Tibial nerve (tissue), 4 donors: ENCODE measurements around the gene GLIS2. TPM values are rescaled to one million over a fixed set of nuclear protein-coding genes. Genes with fewer than 3 reads are reported as not detected.

Experiments
- DNase-seq, 2 donors: peaks; one replicate each; pipeline ENCODE4 v3.0.0-alpha.2; 2019; ENCODE audit warnings: low spot score in 2 of 2
- H3K27ac ChIP-seq, 4 donors: fragments of 200-600 bp; sonication (generic) in 3 of 4; one replicate each; pipeline ENCODE4 v1.5.1; 2017 to 2019; ENCODE audit warnings: mild to moderate bottlenecking in 1 of 4
- H3K27me3 ChIP-seq, 2 donors: fragments of 200-600 bp; sonication (generic) in 1 of 2; one replicate each; pipeline versions ENCODE4 v1.5.1 to v1.6.0; 2017 to 2019
- H3K36me3 ChIP-seq, 3 donors: fragments of 200-600 bp; sonication (generic); one replicate each; pipeline ENCODE4 v1.5.1; 2018 to 2019
- H3K4me1 ChIP-seq, 4 donors: fragments of 200-600 bp; sonication (generic) in 3 of 4; one replicate each; pipeline ENCODE4 v1.5.1; 2017 to 2019
- H3K4me3 ChIP-seq, 4 donors: fragments of 200-600 bp; sonication (generic) in 3 of 4; one replicate each; pipeline ENCODE4 v1.5.1; 2017 to 2019; ENCODE audit warnings: mild to moderate bottlenecking in 1 of 4, moderate library complexity in 1 of 4
- H3K9me3 ChIP-seq, 4 donors: fragments of 200-600 bp; sonication (generic) in 3 of 4; one replicate each; pipeline ENCODE4 v1.5.1; 2017 to 2019
- EP300 ChIP-seq, 2 donors: sonication (generic); formaldehyde crosslinking; IDR thresholded peaks; one replicate each; pipeline ENCODE4 v1.6.1; 2017; ENCODE audit warnings: antibody characterized with exemption in 2 of 2, mild to moderate bottlenecking in 1 of 2
- POLR2A ChIP-seq, 2 donors: fragments of 450-650 bp; IDR thresholded peaks; one replicate each; pipeline ENCODE4 v1.6.1; 2017; ENCODE audit warnings: antibody characterized with exemption in 2 of 2, mild to moderate bottlenecking in 2 of 2, moderate library complexity in 2 of 2
- WGBS, 2 donors: methylation state at CpG; one replicate each; pipeline ENCODE4 v1.1.5; 2018; 5-methylcytosine and 5-hydroxymethylcytosine counted together
- total RNA-seq, 4 donors: library from RNA; depleted of rRNA; stranded (reverse); fragments of >200 nt; gene quantifications; one replicate each; pipeline ENCODE4 v1.1.0, GENCODE V29; 2016
- TF ChIP-seq, protein P1 (sequence below), 5 experiments: fragments of 200-600 bp in 3 of 5; fragments of 450-650 bp in 2 of 5; sonication (generic) in 3 of 5; IDR thresholded peaks; one replicate each; pipeline ENCODE4 v1.5.1; 2016 to 2019; ENCODE audit warnings: antibody characterized with exemption in 5 of 5, mild to moderate bottlenecking in 3 of 5, moderate library complexity in 2 of 5

Gene GLIS2
- 10 to 100 TPM in 3 of 4 donors, 1 to 10 TPM in 1; 9.0 to 11.1 (median 10.8) TPM for total RNA-seq

DNA sequence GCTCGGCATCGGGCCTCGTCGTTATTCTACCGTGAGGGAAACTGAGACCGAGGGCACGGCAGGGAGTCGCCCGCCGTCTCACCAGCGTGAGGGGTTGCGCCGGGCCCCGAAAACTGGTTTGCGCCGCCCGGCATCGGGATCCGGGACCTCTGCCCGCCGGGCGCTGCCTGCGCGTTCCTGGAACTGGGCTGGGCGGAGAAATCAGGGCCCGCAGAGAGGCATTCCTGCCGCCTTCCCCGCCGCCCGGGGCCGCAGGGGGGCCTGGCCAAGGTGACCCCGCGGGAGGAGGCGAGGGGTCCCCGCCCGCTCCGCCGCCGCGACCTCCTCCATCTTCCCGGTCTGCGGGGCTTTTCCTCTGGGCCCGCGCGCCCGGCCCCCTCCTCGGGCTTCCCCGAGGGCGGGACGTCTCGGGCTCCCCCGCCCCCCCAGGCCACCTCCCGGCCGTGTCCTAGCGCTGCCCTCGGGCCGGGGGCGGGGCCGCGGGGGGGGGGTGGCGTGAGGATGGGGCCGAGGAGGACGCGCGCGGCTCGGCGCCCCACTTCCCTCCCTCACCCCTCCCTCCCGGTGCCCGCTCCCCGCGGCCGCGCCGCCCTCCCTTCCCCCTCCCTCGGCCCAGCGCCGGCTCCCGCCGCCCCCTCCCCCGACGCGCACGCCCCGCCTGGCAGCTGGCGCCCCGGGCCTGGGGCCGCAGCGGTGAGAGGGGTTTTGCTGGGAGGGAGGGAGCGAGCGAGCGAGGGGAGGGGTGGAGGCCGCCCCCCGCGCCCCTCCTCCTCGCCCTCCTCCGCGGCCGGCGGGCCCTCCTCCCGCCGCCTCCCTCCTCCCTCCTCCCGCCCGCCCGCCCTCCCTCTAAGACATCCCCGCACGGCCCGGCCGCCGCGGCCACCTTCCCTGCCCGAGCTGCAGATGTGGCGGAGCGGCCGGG lies at the start of gene GLIS2:
GLIS2 (plus strand) TSS at position 882 of the 922 bp plus-strand sequence. CDS start 16,214 bp downstream, outside the sequence.
- WGBS, 2 donors, result 1 to 7% methylated on average over 6 to 64 of the region's 115 CpGs
- DNase-seq, result peak in 1 of 2 donors; percentile 66
- H3K4me3 ChIP-seq, result peak within 1 kb of the TSS; percentile 48 to 76 (median 59)
- H3K27me3 ChIP-seq, result no peaks in the 10 kb centered on the region
- peak within 1 kb of the TSS; percentile 85 to 96 (median 92) for H3K27ac ChIP-seq
- H3K36me3 ChIP-seq, result no peaks in the 10 kb centered on the region
- TF ChIP-seq, protein P1, sequence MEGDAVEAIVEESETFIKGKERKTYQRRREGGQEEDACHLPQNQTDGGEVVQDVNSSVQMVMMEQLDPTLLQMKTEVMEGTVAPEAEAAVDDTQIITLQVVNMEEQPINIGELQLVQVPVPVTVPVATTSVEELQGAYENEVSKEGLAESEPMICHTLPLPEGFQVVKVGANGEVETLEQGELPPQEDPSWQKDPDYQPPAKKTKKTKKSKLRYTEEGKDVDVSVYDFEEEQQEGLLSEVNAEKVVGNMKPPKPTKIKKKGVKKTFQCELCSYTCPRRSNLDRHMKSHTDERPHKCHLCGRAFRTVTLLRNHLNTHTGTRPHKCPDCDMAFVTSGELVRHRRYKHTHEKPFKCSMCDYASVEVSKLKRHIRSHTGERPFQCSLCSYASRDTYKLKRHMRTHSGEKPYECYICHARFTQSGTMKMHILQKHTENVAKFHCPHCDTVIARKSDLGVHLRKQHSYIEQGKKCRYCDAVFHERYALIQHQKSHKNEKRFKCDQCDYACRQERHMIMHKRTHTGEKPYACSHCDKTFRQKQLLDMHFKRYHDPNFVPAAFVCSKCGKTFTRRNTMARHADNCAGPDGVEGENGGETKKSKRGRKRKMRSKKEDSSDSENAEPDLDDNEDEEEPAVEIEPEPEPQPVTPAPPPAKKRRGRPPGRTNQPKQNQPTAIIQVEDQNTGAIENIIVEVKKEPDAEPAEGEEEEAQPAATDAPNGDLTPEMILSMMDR (IDR thresholded peaks at IDR 0.05), result peak in 1 of 5 experiments; percentile 14
- peak in 1 of 2 donors; percentile 44 for TF ChIP-seq POLR2A (IDR thresholded peaks at IDR 0.05)
- peak in 1 of 2 donors; percentile 54 for TF ChIP-seq EP300 (IDR thresholded peaks at IDR 0.05)
- H3K4me1 ChIP-seq, result peaks cover 3 to 57% (median 35%) of the 10 kb centered on the region in 4 donors
- H3K9me3 ChIP-seq, result no peaks in the 10 kb centered on the region

DNA sequence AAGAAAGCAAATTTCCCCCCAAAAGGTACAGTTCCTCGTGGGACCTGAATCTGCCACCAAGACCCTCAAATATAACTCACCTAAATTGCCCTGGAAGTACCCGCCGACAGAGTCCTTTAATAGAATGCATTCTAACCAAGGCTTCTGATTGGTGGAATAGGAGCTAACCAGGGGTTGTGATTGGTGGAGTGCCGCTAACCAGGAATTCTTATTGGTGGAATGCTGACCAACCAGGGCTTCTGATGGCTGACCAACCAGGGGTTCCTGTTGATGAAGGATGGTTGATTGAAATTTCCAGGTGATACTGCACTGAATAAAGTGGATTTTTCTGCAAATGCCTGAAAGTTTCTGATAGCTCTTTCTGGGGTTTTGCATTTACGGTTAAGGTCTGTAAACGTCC lies 49.5 kb upstream of the GLIS2 start:
- TF ChIP-seq EP300 (IDR thresholded peaks at IDR 0.05) (no peak), POLR2A (IDR thresholded peaks at IDR 0.05) (no peak)
- TF ChIP-seq, protein P1 (IDR thresholded peaks at IDR 0.05), result no peak

GRCh38 chr16:4270091-4270490 lies 45.8 kb upstream of the GLIS2 start:
- H3K27ac ChIP-seq, result no peak overlapping the region
- H3K27me3 ChIP-seq, result no peaks in the 10 kb centered on the region
- WGBS, 2 donors, result 81 to 88% methylated on average over 5 of the region's 5 CpGs
- no peak for TF ChIP-seq EP300 (IDR thresholded peaks at IDR 0.05)
- TF ChIP-seq, protein P1 (IDR thresholded peaks at IDR 0.05), result no peak
- no peak for TF ChIP-seq POLR2A (IDR thresholded peaks at IDR 0.05)
- H3K4me1 ChIP-seq, result peaks cover 0 to 37% (median 7%) of the 10 kb centered on the region in 4 donors
- no peak overlapping the region for H3K4me3 ChIP-seq
- no peaks in the 10 kb centered on the region for H3K36me3 ChIP-seq
- no peak for DNase-seq
- no peaks in the 10 kb centered on the region for H3K9me3 ChIP-seq

More for the DNA sequence above, 49.5 kb upstream of the GLIS2 start:
- H3K27me3 ChIP-seq, result no peaks in the 10 kb centered on the region
- DNase-seq, result no peak
- peak overlapping the region in 1 of 4 donors; percentile 29 for H3K27ac ChIP-seq
- 88 to 93% methylated on average over 6 of the region's 6 CpGs for WGBS, 2 donors
- no peaks in the 10 kb centered on the region for H3K9me3 ChIP-seq
- peaks cover 0 to 56% (median 17%) of the 10 kb centered on the region in 4 donors for H3K4me1 ChIP-seq
- peaks cover 0 to 15% (median 9%) of the 10 kb centered on the region in 3 donors for H3K36me3 ChIP-seq
- H3K4me3 ChIP-seq, result no peak overlapping the region

DNA sequence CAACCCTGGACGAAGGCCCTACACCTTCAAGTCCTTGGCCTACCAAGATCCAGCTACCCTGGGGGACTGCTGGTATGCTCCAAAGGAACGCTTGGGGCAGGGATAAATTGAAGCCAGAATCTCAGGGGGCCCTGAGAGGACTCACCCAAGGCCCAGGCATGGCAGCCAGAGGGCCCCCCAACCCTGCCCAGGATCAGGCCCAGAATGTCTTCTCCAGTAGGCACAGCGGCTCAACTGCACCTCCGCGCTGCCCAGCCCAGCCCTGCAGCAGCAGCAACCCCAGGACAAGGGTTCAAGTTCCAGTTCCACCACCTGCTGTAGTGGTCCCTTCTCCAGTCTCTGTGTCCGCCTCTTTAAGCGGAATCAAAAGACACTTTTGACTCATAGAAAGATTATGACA lies 45.3 kb upstream of the GLIS2 start:
- Histone ChIP-seq H3K36me3 (no peaks in the 10 kb centered on the region), H3K27ac (no peak overlapping the region), H3K4me1 (peaks cover 0 to 35% (median 7%) of the 10 kb centered on the region in 4 donors), H3K4me3 (peak overlapping the region in 1 of 4 donors; percentile 96), H3K9me3 (no peaks in the 10 kb centered on the region), H3K27me3 (no peaks in the 10 kb centered on the region)
- 85 to 94% methylated on average over 7 of the region's 7 CpGs for WGBS, 2 donors
- no peak for DNase-seq
- TF ChIP-seq, protein P1 (IDR thresholded peaks at IDR 0.05), result no peak
- TF ChIP-seq EP300 (IDR thresholded peaks at IDR 0.05) (no peak), POLR2A (IDR thresholded peaks at IDR 0.05) (no peak)
